NCI-H2171 treated with DMSO at 0.1 percent for 48 hours (cell line): ENCODE results near the gene RYK.
"Not testable (repeated sequence)": the region's sequence is repeated elsewhere in the genome, so short reads cannot be mapped to it uniquely, and the experiment has no call there.

Experiments used
- DNase-seq: peaks from one replicate; lab custom pipeline; 2025; lab: John Stamatoyannopoulos, UW

Gene RYK

DNA sequence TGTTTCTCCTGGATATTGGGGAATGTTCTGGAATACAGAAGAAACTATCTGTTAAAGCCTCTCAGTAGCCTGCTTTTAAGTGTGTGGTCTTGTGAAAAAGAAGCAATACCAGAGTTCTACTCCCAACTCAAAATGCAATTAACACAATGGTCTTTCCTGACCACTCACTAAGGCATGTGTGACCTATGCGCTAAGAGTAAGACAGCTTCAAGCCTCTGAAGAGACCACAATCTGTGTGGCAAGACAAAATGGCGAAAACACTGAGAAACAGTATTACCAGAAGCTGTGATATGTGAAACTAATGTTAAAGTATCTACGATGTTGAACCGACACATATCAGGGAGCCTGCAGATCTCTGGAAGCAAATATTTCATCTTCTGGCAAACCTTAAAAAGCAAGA lies 33.8 kb downstream of the RYK start:
- no peak for DNase-seq

DNA sequence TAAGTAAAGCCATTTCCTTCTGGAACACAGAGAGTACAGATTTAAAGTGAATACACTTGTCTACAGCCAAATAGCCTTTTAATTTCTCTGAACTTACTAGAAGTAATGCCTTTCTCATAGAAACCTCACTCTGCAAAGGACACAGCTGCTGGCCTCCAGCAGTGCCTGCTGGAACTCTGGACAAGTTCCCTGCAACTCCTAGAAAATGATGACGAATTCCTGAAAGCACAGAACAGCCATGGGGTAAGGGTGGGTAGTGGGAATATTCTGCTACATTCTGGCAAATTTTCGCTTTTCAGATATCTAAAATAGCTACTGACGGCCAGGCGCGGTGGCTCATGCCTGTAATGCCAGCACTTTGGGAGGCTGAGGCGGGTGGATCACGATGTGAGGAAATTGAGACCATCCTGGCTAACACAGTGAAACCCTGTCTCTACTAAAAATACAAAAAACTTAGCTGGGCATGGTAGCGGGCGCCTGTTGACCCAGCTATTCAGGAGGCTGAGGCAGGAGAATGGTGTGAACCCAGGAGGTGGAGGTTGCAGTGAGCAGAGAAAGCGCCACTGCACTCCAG lies 34.4 kb downstream of the RYK start:
- no peak for DNase-seq

DNA sequence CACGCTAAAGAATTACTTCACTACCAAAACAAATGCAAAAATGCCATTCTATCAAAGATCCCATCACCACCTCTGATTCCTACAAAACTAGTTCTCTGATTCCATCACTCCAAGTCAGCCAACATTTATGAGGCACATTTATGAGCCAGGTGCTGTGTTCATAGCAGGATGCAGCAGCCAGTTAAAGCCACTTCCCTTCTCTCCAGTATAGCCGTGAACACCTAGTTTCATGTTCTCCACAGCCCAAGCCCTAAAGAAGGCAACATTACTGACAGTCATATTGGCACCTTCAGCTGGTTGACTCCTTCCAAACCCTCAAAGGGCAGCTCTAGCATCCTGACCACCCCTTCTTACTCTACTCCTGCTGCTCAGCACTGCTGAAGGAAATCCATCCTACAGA lies 36.4 kb downstream of the RYK start:
- DNase-seq, result no peak

DNA sequence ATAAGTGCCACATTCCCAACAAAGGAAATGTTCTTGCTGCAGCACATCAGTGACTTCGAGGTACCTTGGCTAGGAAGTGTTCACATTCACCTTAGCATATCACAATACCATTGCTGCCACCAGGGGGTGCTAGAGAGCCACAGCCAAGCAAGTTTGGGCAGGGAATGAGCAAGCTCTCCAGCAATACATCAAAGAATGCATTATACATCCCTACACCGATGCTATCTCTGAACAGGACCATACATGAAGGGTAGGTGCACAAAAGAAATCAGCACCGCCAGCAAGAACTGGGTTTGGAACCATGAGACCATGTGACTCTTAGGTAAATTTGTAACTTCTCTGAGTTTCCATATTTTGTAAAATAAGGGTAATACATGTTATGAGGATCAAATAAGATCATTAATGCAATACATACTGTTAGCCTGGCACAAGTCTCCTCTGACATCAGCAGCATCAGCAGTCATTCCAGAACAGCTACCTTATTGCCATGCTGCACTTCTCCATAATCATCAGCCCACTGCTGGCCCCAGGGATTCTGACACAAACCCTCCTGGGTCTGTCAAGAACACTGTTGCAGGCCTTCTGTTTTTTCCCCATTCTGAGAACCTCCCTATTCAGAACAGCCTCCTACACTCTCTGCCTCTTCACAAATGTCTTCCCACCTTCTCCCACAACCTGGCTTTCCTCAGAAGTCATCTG lies 37.5 kb downstream of the RYK start:
- DNase-seq, result peak; percentile 62

DNA sequence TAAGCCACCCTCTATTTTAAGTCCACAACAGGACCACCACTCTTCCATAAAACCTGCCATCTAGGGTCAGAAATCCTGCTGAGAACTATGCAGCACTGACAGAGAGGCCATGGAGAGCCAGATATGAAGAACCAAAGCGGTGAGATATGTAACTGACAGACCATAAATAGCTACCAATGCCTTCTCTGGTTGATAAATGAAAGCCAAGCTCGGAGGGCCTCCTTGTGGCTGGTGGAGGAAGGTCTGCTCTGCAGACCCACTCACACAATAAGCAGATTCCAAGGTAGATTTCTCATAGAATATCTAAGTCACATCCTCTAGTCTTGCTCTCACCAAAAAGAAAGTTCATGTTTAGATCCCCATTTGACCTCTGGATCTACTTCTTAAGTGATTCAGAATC lies 38.9 kb downstream of the RYK start:
- peak; percentile 43 for DNase-seq

DNA sequence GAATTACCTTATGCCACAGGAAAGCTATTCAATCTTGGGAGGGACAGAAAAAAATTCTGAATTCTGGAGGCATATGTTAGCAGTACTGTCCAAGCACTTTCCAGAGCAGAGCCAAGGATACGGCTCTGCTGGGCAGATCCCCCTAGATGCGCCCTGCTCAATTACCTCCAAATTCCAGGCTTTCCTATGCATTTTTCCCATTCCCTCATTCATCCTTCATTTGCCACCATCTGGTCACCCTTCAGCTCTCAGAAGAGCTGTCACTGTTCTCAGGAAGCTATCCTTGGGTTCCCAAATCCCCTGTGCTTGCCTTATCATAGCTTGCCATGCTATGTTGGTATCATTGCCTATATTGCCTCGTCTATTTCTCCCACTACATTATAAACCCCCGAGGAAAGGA lies 45.2 kb downstream of the RYK start:
- DNase-seq, result peak; percentile 3

DNA sequence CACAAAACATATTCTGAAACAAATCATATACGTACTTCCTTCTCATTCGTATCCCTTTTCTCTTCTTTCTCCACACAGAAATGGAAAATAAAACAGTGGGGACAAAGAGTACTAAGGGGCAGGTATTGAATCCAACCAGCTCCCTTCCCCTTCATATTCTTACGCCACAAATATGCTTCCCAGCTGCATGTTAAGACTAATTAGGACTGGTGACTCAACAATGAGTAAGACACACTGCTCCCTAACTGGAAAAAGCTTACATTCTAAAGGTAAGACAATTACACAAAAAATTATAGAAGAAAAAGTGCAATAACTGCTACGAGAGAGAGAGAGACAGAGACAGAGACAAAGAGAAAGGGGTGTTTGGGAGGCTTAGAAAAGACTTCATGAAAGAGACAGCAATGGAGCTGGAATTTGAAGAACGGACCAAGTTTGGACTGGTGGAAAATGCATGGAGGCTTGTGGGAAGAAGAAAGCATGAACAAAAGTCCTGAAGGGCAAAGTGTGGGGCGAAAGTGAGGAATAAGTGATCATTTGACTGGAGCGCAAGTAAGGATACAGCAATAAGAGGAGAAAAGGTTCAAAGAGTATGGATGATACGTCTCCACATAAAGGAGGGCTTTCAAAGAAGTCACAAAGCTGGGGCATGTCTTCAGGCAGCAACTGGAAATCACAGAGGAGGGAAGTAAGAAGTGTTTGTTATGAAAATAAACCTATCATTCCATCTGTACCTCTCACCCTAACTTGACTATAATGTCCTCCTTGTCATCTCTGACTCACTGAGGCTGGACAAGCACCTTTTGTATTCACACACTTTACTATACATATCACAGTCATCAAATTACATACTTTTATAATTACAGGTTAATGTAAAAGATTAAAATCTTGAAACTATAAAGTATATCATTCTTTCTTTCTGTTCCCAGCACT lies 49.2 kb downstream of the RYK start:
- no peak for DNase-seq

DNA sequence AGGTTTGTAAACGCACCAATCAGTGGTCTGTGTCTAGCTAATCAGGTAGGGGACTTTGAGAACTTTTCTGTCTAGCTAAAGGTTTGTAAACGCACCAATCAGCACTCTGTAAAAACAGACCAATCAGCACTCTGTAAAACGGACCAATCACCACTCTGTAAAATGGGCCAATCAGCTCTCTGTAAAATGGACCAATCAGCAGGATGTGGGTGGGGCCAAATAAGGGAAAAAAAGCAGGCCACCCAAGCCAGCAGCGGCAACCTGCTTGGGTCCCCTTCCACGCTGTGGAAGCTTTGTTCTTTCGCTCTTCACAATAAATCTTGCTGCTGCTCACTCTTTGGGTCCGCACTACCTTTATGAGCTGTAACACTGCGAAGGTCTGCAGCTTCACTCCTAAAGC lies 50.8 kb downstream of the RYK start:
- DNase-seq, result not testable (repeated sequence)

DNA sequence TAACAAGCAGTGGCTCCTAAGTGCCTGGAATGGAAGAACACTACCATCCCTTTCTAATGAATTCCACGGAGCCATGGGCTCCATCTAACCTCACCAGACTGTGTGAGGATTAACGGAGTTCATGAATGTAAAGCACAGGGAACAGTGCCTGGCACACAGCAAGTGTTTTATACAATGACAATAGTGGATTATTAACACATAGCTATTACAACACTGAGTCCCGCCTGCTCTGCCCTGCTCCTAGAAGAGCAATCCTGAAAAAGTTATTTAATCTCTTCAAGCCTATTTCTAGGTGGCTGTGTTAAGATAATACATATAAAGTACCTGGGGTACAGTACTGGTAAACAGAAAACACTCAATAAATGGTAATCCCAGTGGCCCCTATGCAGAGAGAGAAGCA lies 51.4 kb downstream of the RYK start:
- no peak for DNase-seq

DNA sequence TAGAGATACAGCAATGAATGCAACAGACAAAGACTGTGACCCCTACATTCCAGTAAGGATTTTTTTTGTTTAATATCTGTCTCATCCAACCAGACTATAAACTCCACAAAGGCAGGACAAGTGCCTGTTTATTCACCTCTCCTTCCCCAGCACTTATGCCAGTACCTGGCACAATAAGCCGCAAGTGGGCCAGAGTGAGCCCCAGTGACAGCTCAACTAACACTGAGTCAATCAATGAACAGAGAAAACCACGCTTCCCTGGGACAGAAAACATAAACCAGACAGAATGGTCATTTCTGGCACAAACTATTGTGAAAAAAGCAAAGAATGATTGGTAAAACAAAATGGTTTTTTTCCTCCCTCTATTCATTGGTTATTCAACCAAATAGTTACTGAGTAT lies 52.2 kb downstream of the RYK start:
- DNase-seq, result no peak

DNA sequence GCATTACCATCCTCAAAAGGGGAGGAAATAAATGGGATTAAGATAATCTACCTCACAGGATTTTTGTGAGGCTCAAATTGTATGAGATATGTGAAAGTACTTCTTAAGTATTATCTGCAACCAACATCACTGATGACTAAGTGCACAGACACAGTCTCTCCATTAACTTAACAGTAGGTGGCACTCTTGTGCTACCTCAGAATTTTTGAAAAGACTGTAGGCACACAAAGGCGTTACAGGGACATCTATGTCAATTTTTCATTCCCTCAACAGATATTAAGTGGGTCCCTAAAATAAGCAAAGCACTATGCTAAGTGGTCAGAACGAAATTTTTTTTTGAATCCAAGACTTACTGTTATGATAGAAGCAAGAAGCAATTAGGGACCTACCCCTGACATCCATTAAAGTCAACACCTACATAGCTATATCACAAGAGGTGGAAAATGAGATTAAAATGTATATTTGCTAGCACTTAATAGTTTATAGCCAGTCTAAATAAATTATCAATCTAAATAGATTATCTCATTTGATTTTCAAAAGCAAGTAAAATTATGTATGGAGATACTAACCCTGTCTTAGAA lies 52.9 kb downstream of the RYK start:
- DNase-seq, result peak; percentile 57

DNA sequence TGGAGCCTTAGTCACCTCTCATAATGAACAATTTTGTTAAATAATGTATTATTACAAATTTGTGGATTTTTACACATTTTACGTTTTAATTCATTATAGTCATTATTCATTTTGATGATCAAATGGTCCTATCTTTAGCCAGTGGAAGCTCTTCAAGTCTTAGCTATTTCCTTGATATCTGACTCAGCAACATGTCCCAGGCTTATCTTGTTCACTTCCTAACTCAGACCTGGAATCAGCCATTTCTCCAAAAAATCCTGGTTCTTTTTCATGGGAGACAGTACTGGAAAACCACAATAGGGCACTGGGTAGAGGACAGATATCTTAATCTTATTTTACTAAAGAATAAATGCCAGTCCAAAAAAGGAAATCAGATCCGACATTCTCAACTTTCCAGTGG lies 56.4 kb downstream of the RYK start:
- DNase-seq, result no peak

DNA sequence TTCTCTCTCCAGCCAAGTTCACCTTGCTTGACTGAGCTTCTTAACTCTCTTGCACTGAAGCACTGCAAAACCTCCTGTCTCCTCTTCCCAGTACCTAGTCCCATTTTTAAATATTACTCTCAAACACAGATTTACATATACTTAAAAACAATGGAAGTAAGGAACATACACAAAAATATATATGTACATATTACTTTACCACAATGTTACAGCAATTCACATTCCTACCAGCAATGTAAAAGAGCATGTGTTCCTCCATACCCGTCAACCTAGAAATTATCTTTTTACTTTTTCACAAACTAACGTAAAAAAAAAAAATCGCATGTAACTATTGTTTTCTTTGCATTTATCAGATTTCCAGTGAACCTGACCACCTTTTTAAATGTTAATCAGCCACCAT lies 60.4 kb downstream of the RYK start:
- DNase-seq, result no peak

DNA sequence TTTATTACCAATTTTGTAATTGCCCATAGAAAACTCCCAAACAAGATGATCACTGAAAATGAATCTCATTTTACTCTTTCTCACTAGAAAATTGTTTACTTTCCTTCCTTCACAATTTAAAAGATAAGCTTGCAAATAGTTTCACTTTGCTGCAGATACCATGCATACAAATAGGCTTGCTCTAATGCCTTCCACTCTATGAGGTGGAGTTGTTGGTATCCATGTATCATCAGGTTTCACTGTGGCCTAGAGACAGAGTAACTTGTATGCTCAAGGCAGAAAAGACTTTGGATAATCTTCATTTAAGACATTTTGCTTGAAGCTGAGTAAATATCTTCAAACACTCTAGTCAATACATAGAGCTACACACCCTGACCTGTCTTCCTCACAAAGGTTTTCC lies 60.8 kb downstream of the RYK start:
- no peak for DNase-seq

DNA sequence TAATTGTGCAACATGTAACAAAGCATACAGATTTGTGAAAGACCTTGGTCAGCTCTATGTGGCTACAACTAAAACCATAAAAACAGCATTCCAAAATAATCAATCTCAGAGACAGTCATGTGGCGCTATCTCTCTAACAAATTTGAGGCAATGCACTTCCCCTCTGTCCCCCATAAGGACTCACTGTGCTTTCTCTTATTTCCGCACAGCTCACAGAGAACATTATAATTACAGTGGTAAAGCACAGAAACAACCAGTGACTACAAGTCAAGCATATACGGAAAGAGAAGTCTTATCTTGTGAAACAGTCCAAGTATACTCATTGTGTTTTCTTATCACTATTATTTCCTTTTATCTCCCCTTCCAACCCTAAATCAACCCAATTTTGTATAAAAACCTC lies 64.3 kb downstream of the RYK start:
- no peak for DNase-seq

DNA sequence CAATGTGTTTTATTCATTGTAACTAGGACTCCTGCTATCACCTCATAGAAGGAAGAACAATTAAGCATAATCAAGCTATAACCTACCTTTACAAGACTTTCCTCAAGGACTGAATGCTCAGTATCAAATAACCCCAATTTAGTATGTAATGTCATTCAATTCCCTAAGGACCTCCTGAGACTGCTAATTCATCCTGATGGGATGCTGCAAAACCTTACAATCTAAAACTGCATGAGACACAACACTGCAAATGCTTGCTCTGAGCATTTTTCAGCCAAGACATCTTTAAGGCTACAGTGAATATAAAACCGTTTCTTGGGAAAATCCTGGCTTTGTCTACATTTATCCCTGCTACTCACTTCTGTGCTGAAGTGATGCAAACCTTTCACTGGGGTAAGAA lies 69.9 kb downstream of the RYK start:
- DNase-seq, result peak; percentile 56

DNA sequence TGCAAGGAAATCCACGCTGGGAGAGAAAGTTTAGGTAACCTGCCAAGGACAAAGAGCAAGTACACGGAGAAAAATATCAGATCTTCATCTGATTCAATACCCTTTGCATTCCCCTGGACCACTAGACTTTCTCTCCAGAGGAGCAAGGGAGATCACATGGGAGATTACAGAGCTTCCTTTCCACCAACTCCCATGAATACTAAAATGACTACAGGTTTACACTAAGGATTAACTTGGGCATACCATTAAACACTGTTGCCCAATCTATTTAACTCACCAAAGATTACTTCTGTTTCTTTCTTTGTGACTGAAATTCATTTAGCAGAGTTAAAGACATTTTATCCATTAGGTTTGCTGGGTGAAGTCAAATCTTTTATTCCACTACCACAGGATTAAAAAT lies 71.2 kb downstream of the RYK start:
- no peak for DNase-seq

DNA sequence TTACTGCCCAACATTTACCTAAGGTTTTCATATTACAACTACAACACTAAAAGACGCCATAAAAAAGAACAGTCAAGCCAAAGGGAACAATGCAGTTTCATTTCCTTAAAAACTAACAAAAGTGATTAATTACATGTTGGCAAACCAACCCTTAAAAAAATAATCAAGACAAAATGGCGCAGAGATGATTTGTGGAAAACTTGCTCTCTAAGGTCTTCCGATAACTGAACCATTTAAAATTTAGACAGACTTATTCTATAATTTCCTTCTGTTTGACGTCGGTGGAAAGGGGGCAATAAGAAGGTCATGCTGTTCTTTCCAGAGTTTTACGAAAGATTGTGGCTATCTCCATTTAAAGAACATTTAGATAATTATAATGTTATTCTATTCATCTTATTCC lies 87.6 kb downstream of the RYK start:
- DNase-seq, result no peak

DNA sequence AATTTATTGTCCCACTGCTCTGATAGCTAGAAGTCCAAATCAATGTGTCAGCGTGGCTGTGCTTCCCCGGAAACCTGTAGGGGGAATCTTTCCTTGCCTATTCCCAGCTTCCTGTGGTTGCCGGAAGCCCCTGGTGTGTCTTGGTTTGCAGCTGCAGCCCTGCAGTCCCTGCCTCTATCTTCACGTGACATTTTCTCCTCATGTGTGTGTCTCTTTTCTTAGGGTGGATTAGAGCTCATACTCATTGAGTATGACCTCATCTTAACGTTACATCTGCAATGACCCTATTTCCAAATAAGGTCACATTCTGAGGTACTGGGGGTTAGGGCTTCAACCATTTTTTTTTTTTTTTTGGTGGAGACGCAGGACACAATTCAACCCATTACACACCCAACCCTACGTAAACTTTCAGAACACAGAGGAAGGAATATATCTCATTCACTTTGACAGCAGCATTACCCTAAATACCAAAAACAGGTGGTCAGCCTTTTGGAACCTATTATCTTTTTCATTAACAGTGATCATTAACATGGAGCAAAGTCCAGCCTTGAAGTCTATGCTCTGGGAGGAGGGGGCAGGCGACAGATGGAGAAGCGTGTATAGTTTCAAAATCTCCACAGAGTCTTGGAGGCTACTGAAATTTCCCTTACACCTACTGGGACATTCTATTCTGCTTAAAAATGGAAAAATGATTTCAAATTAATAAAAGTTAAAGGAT lies 88.6 kb downstream of the RYK start:
- peak; percentile 2 for DNase-seq

DNA sequence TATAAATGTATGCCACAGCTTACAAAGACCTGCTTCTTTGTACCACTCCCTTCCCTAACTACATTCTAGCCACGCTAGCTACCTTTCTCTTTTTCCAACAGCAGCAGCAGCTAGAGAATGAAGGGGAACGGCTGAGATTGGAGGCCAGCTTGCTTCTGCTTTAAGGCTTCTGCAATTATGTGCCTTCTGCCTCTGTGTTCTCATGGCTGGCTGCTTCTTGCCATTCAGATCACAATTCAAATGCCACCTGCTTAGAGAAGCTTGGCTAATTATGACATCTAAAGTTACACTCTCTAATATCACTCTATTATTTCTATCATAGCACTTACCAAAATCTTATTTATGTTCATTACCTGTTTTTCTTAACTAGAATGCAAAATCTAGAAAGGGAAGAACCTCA lies 95.2 kb downstream of the RYK start:
- DNase-seq, result peak; percentile 92

DNA sequence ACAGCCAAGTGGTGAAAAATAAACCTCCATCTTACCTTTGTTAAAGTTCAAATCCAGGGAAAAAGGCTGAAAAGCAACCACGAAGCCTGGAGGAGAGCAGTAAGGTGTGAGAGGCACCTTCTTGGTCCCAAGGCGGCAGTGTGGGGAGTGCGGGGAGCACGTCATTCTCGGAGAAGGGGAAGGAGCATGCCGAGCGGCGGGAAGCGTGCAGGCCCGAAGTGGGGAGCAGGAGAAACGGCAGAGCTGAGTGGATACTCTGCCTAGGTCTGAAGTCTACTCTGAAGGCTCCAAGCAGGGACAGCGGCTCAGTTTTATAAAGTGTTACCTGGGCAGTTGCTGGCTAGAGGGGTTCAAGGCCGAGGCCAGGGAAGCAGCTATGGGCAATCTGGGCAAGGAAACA lies 96.9 kb downstream of the RYK start:
- no peak for DNase-seq

DNA sequence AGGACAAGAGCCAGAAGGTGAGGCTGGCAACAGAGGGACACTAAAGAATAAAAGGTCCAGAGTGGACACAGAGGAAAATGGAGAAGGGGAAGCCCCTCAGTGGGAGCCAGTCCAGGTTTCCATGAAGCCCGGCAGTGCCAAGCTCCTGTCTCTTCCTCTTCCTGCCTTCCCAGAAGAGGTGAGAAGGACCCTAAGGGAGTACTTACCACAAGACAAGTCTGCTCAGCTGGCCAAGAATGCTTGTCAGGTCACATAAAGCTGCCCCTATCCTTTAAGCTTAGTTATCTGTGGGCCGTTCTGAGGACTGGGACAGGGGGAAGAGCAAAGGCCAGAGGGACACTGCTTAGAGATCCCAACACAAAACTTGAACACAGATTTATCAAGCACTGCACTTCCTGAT lies 100.2 kb downstream of the RYK start:
- DNase-seq, result no peak
